Epithelial cell of esophagus (primary cell): ENCODE measurements around the gene PLCB1.

Experiments
- DNase-seq: peaks from one replicate; pipeline ENCODE4 v3.0.0; 2010; ENCODE audit warnings: low read depth
- H3K4me3 ChIP-seq: 2 replicates; pipeline ENCODE4 v1.5.1; 2011; ENCODE audit warnings: mild to moderate bottlenecking, low read length, control low read depth
- CTCF ChIP-seq: IDR thresholded peaks from 2 replicates; pipeline ENCODE4 v1.5.1; 2011; ENCODE audit warnings: low read depth, mild to moderate bottlenecking, low read length, control low read depth, inconsistent platforms; ENCODE audit not compliant: insufficient read depth; ENCODE audit errors: missing control alignments

The PLCB1 gene

GRCh38 chr20:8209061-8209460, 77.0 kb downstream of the PLCB1 start:
- no peak for TF ChIP-seq CTCF
- no peak for DNase-seq
- no peak overlapping the region for H3K4me3 ChIP-seq

DNA sequence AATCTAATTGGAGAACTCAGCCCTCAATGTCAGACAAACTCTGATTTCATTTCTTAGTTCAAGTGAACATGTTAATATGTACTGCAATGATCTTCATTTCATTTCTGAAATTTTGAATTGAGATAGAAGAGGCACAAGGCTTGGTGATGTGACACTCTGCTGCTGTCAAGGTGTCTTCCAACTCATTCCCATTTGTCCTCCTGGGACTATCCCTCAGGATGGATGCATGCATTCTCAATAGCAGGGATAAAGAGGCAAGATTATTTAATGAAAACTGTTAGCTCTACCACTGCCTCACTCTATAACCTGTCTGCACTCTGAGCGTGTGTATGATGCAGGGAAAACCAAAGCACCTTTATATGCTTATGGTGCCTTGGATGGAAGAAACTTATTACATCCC, 78.7 kb downstream of the PLCB1 start:
- no peak for TF ChIP-seq CTCF
- no peak overlapping the region for H3K4me3 ChIP-seq
- DNase-seq = no peak

- no peak overlapping the region for H3K4me3 ChIP-seq
- no peak for DNase-seq
- no peak for TF ChIP-seq CTCF
These were observed 80.2 kb downstream of the PLCB1 start for GRCh38 chr20:8212286-8212685.

- H3K4me3 ChIP-seq = no peak overlapping the region
- DNase-seq = no peak
- no peak for TF ChIP-seq CTCF
These were observed 81.2 kb downstream of the PLCB1 start for GRCh38 chr20:8213270-8213669.

GRCh38 chr20:8213831-8214587, 81.9 kb downstream of the PLCB1 start:
- H3K4me3 ChIP-seq = no peak overlapping the region
- no peak for DNase-seq
- no peak for TF ChIP-seq CTCF

- no peak for DNase-seq
- no peak overlapping the region for H3K4me3 ChIP-seq
- TF ChIP-seq CTCF = no peak
These were observed 83.3 kb downstream of the PLCB1 start for GRCh38 chr20:8215361-8215781.
